Body of pancreas (tissue), 4 donors: Measurements from ENCODE around the gene IDI1.

Experiments
- CTCF ChIP-seq, 7 experiments: fragments of 450-650 bp in 4 of 7; fragments of 200-600 bp in 3 of 7; sonication (generic) in 3 of 7; IDR thresholded peaks; one replicate each; pipeline ENCODE4 v1.5.1; 2016 to 2019; ENCODE audit warnings: antibody characterized with exemption in 7 of 7
- POLR2A ChIP-seq, 3 donors: fragments of 450-650 bp; IDR thresholded peaks; one replicate each; pipeline ENCODE4 v1.6.1; 2016; ENCODE audit warnings: antibody characterized with exemption in 3 of 3, mild to moderate bottlenecking in 2 of 3

GRCh38 chr10:1035201-1035600 lies 13.7 kb downstream of the IDI1 start:
- TF ChIP-seq CTCF (IDR thresholded peaks at IDR 0.05), result no peak
- TF ChIP-seq POLR2A (IDR thresholded peaks at IDR 0.05), result no peak
